Measurements from ENCODE around the gene ATG5. TPM values are rescaled to one million over a fixed set of nuclear protein-coding genes. Genes with fewer than 3 reads are reported as not detected.

Gene ATG5
- total RNA-seq, 1 experiment from 2014 or later, result 51.4 TPM

DNA sequence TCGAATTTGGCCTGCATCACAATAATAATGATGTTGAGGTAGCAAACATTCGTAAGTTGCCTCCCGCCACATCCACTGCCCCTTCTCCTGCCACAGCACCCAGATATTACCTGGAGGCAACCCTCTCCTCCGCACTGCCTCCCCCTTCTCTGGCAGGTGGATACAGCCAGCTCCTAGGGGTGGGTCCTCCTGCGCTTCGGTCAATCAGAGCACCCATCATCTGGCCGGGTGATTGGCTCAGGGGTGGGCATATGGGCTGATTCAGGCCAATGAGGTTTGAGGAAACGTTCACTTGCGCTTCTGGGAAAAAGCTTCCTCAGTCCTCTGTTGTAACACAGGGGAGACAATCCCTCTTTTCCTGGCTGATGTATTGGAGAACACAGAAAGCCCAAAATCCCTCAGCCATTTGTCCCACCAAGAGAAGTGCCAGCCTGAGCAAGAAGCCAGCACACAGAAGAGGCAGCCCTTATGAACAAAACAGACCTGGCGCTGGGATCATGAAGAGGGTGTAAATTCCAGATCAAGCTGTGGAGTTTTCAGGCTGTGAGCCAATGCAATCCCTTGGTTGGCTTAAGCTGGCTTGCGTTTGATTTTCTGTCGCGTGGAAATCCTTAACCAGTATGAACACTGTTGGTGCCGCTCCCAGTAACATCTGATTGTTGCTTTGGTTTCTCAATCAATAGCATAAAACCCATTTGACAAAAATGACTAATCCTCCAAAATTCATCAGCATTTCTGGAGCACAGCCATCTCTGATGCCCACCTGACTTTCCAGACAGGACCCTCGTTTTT, 157.3 kb downstream of the ATG5 start:
- ChIA-PET POLR2A (no interaction called here), CTCF (no interaction called here)
- Histone ChIP-seq H3K36me3 (ENCODE audit: control insufficient read depth, insufficient read depth, low read length) (no peaks in the 10 kb centered on the region), H3K9me3 (ENCODE audit: control insufficient read depth, insufficient read depth, low read depth, low read length) (no peaks in the 10 kb centered on the region), H3K4me3 (ENCODE audit: low read depth in 2 of 2, low read length in 2 of 2) (no peak overlapping the region), H3K4me1 (ENCODE audit: control insufficient read depth, insufficient read depth, low read length) (no peaks in the 10 kb centered on the region), H3K27me3 (ENCODE audit: control insufficient read depth, insufficient read depth, low read length) (no peaks in the 10 kb centered on the region), H3K27ac (ENCODE audit: low read length) (no peak overlapping the region)
- DNase-seq (ENCODE audit: low read depth, low spot score) (no peak), ATAC-seq (no peak)
- TF ChIP-seq TCF7L2 (IDR thresholded peaks at IDR 0.05; ENCODE audit: low read depth, low read length), result no peak
- TF ChIP-seq POLR2AphosphoS5 (IDR thresholded peaks at IDR 0.05; ENCODE audit: low read depth, low read length), result no peak
- TF ChIP-seq, protein P1, sequence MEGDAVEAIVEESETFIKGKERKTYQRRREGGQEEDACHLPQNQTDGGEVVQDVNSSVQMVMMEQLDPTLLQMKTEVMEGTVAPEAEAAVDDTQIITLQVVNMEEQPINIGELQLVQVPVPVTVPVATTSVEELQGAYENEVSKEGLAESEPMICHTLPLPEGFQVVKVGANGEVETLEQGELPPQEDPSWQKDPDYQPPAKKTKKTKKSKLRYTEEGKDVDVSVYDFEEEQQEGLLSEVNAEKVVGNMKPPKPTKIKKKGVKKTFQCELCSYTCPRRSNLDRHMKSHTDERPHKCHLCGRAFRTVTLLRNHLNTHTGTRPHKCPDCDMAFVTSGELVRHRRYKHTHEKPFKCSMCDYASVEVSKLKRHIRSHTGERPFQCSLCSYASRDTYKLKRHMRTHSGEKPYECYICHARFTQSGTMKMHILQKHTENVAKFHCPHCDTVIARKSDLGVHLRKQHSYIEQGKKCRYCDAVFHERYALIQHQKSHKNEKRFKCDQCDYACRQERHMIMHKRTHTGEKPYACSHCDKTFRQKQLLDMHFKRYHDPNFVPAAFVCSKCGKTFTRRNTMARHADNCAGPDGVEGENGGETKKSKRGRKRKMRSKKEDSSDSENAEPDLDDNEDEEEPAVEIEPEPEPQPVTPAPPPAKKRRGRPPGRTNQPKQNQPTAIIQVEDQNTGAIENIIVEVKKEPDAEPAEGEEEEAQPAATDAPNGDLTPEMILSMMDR (IDR thresholded peaks at IDR 0.05), result no peak
- no peak for TF ChIP-seq SIN3A (IDR thresholded peaks at IDR 0.05; ENCODE audit: borderline replicate concordance, insufficient read depth, low read depth, low read length)
- TF ChIP-seq, protein P2, sequence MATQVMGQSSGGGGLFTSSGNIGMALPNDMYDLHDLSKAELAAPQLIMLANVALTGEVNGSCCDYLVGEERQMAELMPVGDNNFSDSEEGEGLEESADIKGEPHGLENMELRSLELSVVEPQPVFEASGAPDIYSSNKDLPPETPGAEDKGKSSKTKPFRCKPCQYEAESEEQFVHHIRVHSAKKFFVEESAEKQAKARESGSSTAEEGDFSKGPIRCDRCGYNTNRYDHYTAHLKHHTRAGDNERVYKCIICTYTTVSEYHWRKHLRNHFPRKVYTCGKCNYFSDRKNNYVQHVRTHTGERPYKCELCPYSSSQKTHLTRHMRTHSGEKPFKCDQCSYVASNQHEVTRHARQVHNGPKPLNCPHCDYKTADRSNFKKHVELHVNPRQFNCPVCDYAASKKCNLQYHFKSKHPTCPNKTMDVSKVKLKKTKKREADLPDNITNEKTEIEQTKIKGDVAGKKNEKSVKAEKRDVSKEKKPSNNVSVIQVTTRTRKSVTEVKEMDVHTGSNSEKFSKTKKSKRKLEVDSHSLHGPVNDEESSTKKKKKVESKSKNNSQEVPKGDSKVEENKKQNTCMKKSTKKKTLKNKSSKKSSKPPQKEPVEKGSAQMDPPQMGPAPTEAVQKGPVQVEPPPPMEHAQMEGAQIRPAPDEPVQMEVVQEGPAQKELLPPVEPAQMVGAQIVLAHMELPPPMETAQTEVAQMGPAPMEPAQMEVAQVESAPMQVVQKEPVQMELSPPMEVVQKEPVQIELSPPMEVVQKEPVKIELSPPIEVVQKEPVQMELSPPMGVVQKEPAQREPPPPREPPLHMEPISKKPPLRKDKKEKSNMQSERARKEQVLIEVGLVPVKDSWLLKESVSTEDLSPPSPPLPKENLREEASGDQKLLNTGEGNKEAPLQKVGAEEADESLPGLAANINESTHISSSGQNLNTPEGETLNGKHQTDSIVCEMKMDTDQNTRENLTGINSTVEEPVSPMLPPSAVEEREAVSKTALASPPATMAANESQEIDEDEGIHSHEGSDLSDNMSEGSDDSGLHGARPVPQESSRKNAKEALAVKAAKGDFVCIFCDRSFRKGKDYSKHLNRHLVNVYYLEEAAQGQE (IDR thresholded peaks at IDR 0.05; ENCODE audit: insufficient read depth in 1 of 2, low read depth in 2 of 2, low read length in 1 of 2), result no peak
- BruUV-seq (replicated peaks), result no TSS peak
- intact Hi-C loops (cut with micrococcal nuclease; ENCODE audit: unreplicated experiment) (no loop called here), in situ Hi-C loops (cut with HindIII; ENCODE audit: low pct_unique_long_range_greater_than_20kb, low sequenced_read_pairs) (no loop called here)

DNA sequence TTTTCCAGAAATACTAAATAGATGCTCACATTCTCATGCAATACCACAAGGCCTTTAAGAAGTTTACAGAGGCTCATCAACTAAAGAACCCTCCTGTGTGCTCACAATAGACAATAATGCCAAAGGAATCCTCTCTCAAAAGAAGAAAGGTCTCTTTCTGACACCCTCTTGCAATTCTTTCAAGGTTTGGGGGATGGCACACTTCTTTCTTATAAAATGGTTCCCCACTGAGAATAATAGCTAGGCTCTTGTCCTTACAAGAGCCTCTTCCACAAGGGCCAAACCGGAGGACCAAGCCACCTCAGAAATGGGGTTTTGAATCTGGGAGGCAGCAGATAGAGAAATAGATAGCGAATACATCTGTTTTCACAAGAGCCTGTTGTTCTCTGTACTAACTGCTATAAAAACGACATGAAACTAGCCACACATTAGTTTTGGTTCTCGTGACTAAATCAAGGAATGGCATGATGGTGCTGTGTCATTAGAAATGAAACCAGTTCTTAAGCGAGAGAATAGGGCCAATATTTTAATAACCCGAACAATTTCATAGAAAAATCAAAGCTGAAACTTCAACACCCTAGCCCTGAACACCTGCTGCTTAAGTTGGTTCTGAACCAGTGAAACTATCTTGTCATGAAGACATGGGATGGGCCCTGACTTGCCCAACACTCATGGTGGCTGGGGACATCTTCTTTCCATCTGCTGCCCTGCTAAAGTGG, 158.3 kb downstream of the ATG5 start:
- no peak for TF ChIP-seq POLR2AphosphoS5 (IDR thresholded peaks at IDR 0.05; ENCODE audit: low read depth, low read length)
- TF ChIP-seq, protein P1 (IDR thresholded peaks at IDR 0.05), result no peak; the same call in 1 of the 2 replicates
- TF ChIP-seq TCF7L2 (IDR thresholded peaks at IDR 0.05; ENCODE audit: low read depth, low read length), result no peak
- TF ChIP-seq SIN3A (IDR thresholded peaks at IDR 0.05; ENCODE audit: borderline replicate concordance, insufficient read depth, low read depth, low read length), result no peak

More for the DNA sequence above, 158.3 kb downstream of the ATG5 start:
- DNase-seq (ENCODE audit: low read depth, low spot score) (no peak), ATAC-seq (no peak)
- Histone ChIP-seq H3K4me1 (ENCODE audit: control insufficient read depth, insufficient read depth, low read length) (no peaks in the 10 kb centered on the region), H3K36me3 (ENCODE audit: control insufficient read depth, insufficient read depth, low read length) (no peaks in the 10 kb centered on the region), H3K9me3 (ENCODE audit: control insufficient read depth, insufficient read depth, low read depth, low read length) (no peaks in the 10 kb centered on the region), H3K27me3 (ENCODE audit: control insufficient read depth, insufficient read depth, low read length) (no peaks in the 10 kb centered on the region), H3K27ac (ENCODE audit: low read length) (no peak overlapping the region), H3K4me3 (ENCODE audit: low read depth in 2 of 2, low read length in 2 of 2) (no peak overlapping the region)
- ChIA-PET POLR2A (no interaction called here), CTCF (no interaction called here)
- intact Hi-C loops (cut with micrococcal nuclease; ENCODE audit: unreplicated experiment), result no loop called here
- BruUV-seq (replicated peaks), result no TSS peak
- in situ Hi-C loops (cut with HindIII; ENCODE audit: low pct_unique_long_range_greater_than_20kb, low sequenced_read_pairs), result no loop called here

Data from Panc1 (cell line).